Glutamatergic neuron (in vitro differentiated cells): ENCODE measurements around the gene EML1. TPM values are rescaled to one million over a fixed set of nuclear protein-coding genes. Genes with fewer than 3 reads are reported as not detected.

Experiments
- DNase-seq: peaks from one replicate; pipeline ENCODE4 v3.0.0; 2022
- H3K27ac Mint-ChIP-seq: one replicate; pipeline ENCODE4 v1.8.0; 2020; ENCODE audit warnings: mild to moderate bottlenecking, mixed read lengths, inconsistent platforms; ENCODE audit not compliant: unreplicated experiment
- H3K27me3 Mint-ChIP-seq: one replicate; pipeline ENCODE4 v1.8.0; 2020; ENCODE audit warnings: mild to moderate bottlenecking, moderate library complexity, mixed read lengths, inconsistent platforms; ENCODE audit not compliant: unreplicated experiment
- H3K36me3 Mint-ChIP-seq: one replicate; pipeline ENCODE4 v1.8.0; 2020; ENCODE audit warnings: mild to moderate bottlenecking, mixed read lengths, inconsistent platforms; ENCODE audit not compliant: unreplicated experiment
- H3K4me1 Mint-ChIP-seq: one replicate; pipeline ENCODE4 v1.8.0; 2020; ENCODE audit warnings: mild to moderate bottlenecking, low read depth, mixed read lengths, inconsistent platforms; ENCODE audit not compliant: unreplicated experiment
- H3K4me3 Mint-ChIP-seq: one replicate; pipeline ENCODE4 v1.8.0; 2020; ENCODE audit warnings: mild to moderate bottlenecking, mixed read lengths, inconsistent platforms; ENCODE audit not compliant: unreplicated experiment
- H3K9me3 Mint-ChIP-seq: one replicate; pipeline ENCODE4 v1.8.0; 2020; ENCODE audit warnings: mild to moderate bottlenecking, moderate library complexity, mixed read lengths, inconsistent platforms; ENCODE audit not compliant: unreplicated experiment
- CTCF ChIP-seq: fragments of 200-600 bp; sonication (generic); IDR thresholded peaks from one replicate; pipeline ENCODE4 v1.5.0; 2021; ENCODE audit not compliant: partially characterized antibody, unreplicated experiment
- total RNA-seq: library from RNA; stranded (reverse); fragmentation: NEBNext Ultra II Directional; extraction: Animal tissue kit (Norgen Biotek cat#: 25700); gene quantifications from one replicate; pipeline ENCODE4 v1.2.1, GENCODE V29; 2021; ENCODE audit not compliant: unreplicated experiment

EML1 gene
- total RNA-seq, 1 donor from 2014 or later: 73.6 TPM

- no peak overlapping the region for H3K4me3 Mint-ChIP-seq
Measured at GRCh38 chr14:99975190-99975589, 182.0 kb downstream of the EML1 start.

GRCh38 chr14:99976021-99976420 is 182.8 kb downstream of the EML1 start:
- no peak overlapping the region for H3K4me3 Mint-ChIP-seq
- no peak for TF ChIP-seq CTCF
- H3K9me3 Mint-ChIP-seq: peaks cover 7% of the 10 kb centered on the region
- H3K27ac Mint-ChIP-seq: no peak overlapping the region
- peaks cover 7% of the 10 kb centered on the region for H3K36me3 Mint-ChIP-seq
- H3K27me3 Mint-ChIP-seq: peaks cover 10% of the 10 kb centered on the region
- no peak for DNase-seq
- peaks cover 2% of the 10 kb centered on the region for H3K4me1 Mint-ChIP-seq

More at GRCh38 chr14:99975190-99975589, 182.0 kb downstream of the EML1 start:
- Mint-ChIP-seq H3K36me3 (peaks cover 7% of the 10 kb centered on the region), H3K27me3 (peaks cover 16% of the 10 kb centered on the region), H3K4me1 (no peaks in the 10 kb centered on the region), H3K9me3 (peaks cover 11% of the 10 kb centered on the region), H3K27ac (no peak overlapping the region)
- no peak for DNase-seq
- TF ChIP-seq CTCF: no peak

- no peak overlapping the region for H3K27ac Mint-ChIP-seq
- no peak for DNase-seq
- peaks cover 7% of the 10 kb centered on the region for H3K36me3 Mint-ChIP-seq
- H3K4me1 Mint-ChIP-seq: peaks cover 2% of the 10 kb centered on the region
- peaks cover 10% of the 10 kb centered on the region for H3K27me3 Mint-ChIP-seq
- H3K9me3 Mint-ChIP-seq: peaks cover 7% of the 10 kb centered on the region
- no peak for TF ChIP-seq CTCF
- H3K4me3 Mint-ChIP-seq: no peak overlapping the region
Measured at GRCh38 chr14:99976681-99977080, 183.5 kb downstream of the EML1 start.

- Mint-ChIP-seq H3K4me1 (peaks cover 9% of the 10 kb centered on the region), H3K36me3 (no peaks in the 10 kb centered on the region), H3K9me3 (peaks cover 4% of the 10 kb centered on the region), H3K4me3 (no peak overlapping the region), H3K27ac (no peak overlapping the region), H3K27me3 (peaks cover under 1% of the 10 kb centered on the region)
- TF ChIP-seq CTCF: no peak
- no peak for DNase-seq
Measured at GRCh38 chr14:99980299-99980698, 187.1 kb downstream of the EML1 start.

GRCh38 chr14:99981806-99982205 is 188.6 kb downstream of the EML1 start:
- no peak for DNase-seq
- no peak overlapping the region for H3K4me3 Mint-ChIP-seq
- no peaks in the 10 kb centered on the region for H3K27me3 Mint-ChIP-seq
- no peak overlapping the region for H3K27ac Mint-ChIP-seq
- peaks cover 9% of the 10 kb centered on the region for H3K4me1 Mint-ChIP-seq
- no peaks in the 10 kb centered on the region for H3K36me3 Mint-ChIP-seq
- peaks cover 1% of the 10 kb centered on the region for H3K9me3 Mint-ChIP-seq
- TF ChIP-seq CTCF: no peak
